LoVo (cell line): ENCODE measurements around the gene ANTXRL.
"Not testable (repeated sequence)": the region's sequence is repeated elsewhere in the genome, so short reads cannot be mapped to it uniquely, and the experiment has no call there.

Experiments used
- DNase-seq: peaks from one replicate; pipeline ENCODE4 v3.0.0-alpha.2; 2016; ENCODE audit warnings: low spot score

ANTXRL gene

GRCh38 chr10:46308113-46308415 lies 21.3 kb downstream of the ANTXRL start:
- DNase-seq = no peak

GRCh38 chr10:46308666-46309450 lies 22.1 kb downstream of the ANTXRL start:
- DNase-seq = no peak

- no peak for DNase-seq
These were observed 22.8 kb downstream of the ANTXRL start for GRCh38 chr10:46309511-46310142.

GRCh38 chr10:46310143-46310514 lies 23.3 kb downstream of the ANTXRL start:
- DNase-seq = no peak

GRCh38 chr10:46310851-46311250 lies 24.1 kb downstream of the ANTXRL start:
- no peak for DNase-seq

GRCh38 chr10:46311501-46311951 lies 24.7 kb downstream of the ANTXRL start:
- DNase-seq = no peak

DNA sequence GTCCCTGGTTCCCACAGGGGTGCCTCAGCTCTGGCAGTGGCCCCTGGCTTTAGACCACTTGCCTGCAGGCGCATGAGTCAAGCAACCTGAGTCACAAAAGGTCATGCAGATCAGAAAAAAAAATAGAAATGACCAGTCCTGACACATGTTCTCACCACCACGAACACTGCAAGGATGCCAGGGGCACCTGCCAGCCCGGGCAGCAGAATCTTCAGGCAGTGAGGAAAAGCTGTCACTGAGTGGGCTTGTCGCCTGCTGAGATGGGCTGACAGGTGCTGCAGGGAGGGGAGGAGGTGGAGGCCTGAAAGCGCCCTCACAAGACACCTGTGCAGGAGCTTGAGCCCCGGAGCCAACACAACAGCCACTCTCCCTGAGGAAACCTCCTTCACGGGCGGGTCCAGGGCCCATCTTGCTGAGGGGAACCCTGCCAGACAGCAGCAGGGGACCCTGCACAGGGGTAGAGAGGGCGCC lies 25.2 kb downstream of the ANTXRL start:
- DNase-seq = not testable (repeated sequence)

- no peak for DNase-seq
These were observed 26.2 kb downstream of the ANTXRL start for GRCh38 chr10:46312953-46313352.

DNA sequence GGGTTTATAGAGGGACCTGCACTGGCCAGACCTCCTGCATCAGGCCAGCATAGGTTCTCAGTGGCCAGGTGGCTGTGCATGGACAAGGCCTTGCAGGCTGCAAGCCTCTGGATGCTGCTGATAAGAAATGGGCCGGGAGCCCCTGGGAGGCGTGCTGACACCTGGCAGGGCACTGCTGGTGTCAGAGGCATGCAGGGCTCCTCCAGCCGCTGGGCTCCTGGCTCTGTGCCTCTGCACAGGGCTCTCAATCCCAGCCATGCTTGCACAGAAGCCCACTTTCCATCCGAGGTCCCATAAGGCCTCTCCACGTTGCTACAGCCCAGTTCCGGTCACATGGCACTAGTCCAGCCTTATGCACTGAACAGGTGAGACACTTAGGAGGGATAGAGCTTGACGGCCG lies 27.3 kb downstream of the ANTXRL start:
- no peak for DNase-seq

- DNase-seq = peak; percentile 6
These were observed 28.5 kb downstream of the ANTXRL start for GRCh38 chr10:46315071-46315860.

GRCh38 chr10:46317370-46317769 lies 30.6 kb downstream of the ANTXRL start:
- no peak for DNase-seq

DNA sequence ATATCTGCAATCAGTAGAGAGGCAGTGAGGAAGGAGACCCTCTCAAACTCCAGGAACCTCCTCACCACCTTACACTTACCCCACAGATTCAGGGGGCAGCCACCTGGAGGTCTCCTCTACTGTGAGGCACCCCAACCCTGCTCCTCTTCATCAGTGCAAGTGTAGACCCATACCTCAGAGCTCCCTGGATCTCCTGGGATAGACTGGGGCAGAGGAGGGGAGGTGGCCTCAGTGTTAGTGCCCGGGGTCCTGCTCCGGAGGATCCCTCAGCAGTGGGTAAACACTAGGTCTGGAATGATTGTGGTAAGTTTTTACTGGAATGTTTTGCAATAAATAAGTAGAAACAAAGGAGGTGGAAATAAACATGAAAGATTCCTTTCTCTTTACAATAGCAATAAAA lies 31.1 kb downstream of the ANTXRL start:
- no peak for DNase-seq

GRCh38 chr10:46318799-46319198 lies 32.0 kb downstream of the ANTXRL start:
- DNase-seq = no peak

- no peak for DNase-seq
These were observed 32.6 kb downstream of the ANTXRL start for GRCh38 chr10:46319389-46319788.

- DNase-seq = no peak
These were observed 35.0 kb downstream of the ANTXRL start for GRCh38 chr10:46321770-46322169.

- no peak for DNase-seq
These were observed 36.4 kb downstream of the ANTXRL start for GRCh38 chr10:46323176-46323575.

DNA sequence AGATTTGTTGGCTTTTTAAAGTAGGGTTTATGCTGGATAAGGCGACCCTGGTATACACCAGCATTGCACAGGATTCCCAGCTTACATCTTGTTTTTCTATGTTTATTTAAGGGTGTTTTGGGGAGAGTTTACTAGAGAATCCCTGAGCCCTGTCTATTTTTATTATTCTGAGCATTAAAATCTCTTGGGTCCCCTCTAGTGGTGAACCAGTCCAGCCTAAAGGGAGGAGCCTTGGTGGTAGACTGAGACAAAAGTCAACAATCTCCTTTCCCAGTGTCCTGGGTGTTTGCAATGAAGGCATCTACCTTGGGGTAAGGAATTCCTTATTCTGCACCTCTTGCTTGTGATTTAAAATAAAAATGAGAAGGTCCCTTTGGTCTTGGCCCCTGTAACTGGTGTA lies 38.2 kb downstream of the ANTXRL start:
- DNase-seq = no peak

GRCh38 chr10:46326066-46326465 lies 39.3 kb downstream of the ANTXRL start:
- DNase-seq = no peak

- DNase-seq = no peak
These were observed 40.2 kb downstream of the ANTXRL start for GRCh38 chr10:46326971-46327370.

- no peak for DNase-seq
These were observed 40.9 kb downstream of the ANTXRL start for GRCh38 chr10:46327685-46328084.

- DNase-seq = no peak
These were observed 42.3 kb downstream of the ANTXRL start for GRCh38 chr10:46328853-46329689.

- DNase-seq = no peak
These were observed 42.9 kb downstream of the ANTXRL start for GRCh38 chr10:46329690-46330016.
